ENCODE measurements around the gene REV3L. TPM values are rescaled to one million over a fixed set of nuclear protein-coding genes. Genes with fewer than 3 reads are reported as not detected.

REV3L gene
- total RNA-seq, 1 donor, result 54.8 TPM

- no peak for TF ChIP-seq CTCF (IDR thresholded peaks at IDR 0.05; ENCODE audit: insufficient read depth, low read depth, low read length)
- DNase-seq (ENCODE audit: low read depth), result no peak
- no peak overlapping the region for H3K4me3 ChIP-seq (ENCODE audit: low read depth, low read length)
These were observed 12.1 kb upstream of the REV3L start for GRCh38 chr6:111494951-111495635.

GRCh38 chr6:111492499-111492898 lies 9.5 kb upstream of the REV3L start:
- TF ChIP-seq CTCF (IDR thresholded peaks at IDR 0.05; ENCODE audit: insufficient read depth, low read depth, low read length), result no peak
- no peak for DNase-seq (ENCODE audit: low read depth)
- no peak overlapping the region for H3K4me3 ChIP-seq (ENCODE audit: low read depth, low read length)

- DNase-seq (ENCODE audit: low read depth), result no peak
- TF ChIP-seq CTCF (IDR thresholded peaks at IDR 0.05; ENCODE audit: insufficient read depth, low read depth, low read length), result no peak
- H3K4me3 ChIP-seq (ENCODE audit: low read depth, low read length), result no peak overlapping the region
These were observed 7.0 kb upstream of the REV3L start for GRCh38 chr6:111490067-111490466.

- no peak overlapping the region for H3K4me3 ChIP-seq (ENCODE audit: low read depth, low read length)
- DNase-seq (ENCODE audit: low read depth), result peak; percentile 78
- TF ChIP-seq CTCF (IDR thresholded peaks at IDR 0.05; ENCODE audit: insufficient read depth, low read depth, low read length), result no peak
These were observed 4.6 kb upstream of the REV3L start for GRCh38 chr6:111487661-111488060.

GRCh38 chr6:111486921-111487320 lies 3.9 kb upstream of the REV3L start:
- DNase-seq (ENCODE audit: low read depth), result no peak
- no peak overlapping the region for H3K4me3 ChIP-seq (ENCODE audit: low read depth, low read length)
- TF ChIP-seq CTCF (IDR thresholded peaks at IDR 0.05; ENCODE audit: insufficient read depth, low read depth, low read length), result no peak

GRCh38 chr6:111486475-111486874 lies 3.5 kb upstream of the REV3L start:
- no peak for DNase-seq (ENCODE audit: low read depth)
- TF ChIP-seq CTCF (IDR thresholded peaks at IDR 0.05; ENCODE audit: insufficient read depth, low read depth, low read length), result no peak
- no peak overlapping the region for H3K4me3 ChIP-seq (ENCODE audit: low read depth, low read length)

GRCh38 chr6:111485342-111485741 lies 2.3 kb upstream of the REV3L start:
- peak; percentile 34 for DNase-seq (ENCODE audit: low read depth)
- no peak overlapping the region for H3K4me3 ChIP-seq (ENCODE audit: low read depth, low read length)
- no peak for TF ChIP-seq CTCF (IDR thresholded peaks at IDR 0.05; ENCODE audit: insufficient read depth, low read depth, low read length)
